Measurements from ENCODE around the gene FAM50A.
"Not testable (repeated sequence)": the region's sequence is repeated elsewhere in the genome, so short reads cannot be mapped to it uniquely, and the experiment has no call there.

Gene FAM50A

GRCh38 chrX:154485150-154486051, 41.5 kb downstream of the FAM50A start:
- DNase-seq (ENCODE audit: low read depth), result no peak

- peak; percentile 26 for DNase-seq (ENCODE audit: low read depth)
Measured at GRCh38 chrX:154486052-154486395, 42.1 kb downstream of the FAM50A start.

- peak; percentile 42 for DNase-seq (ENCODE audit: low read depth)
Measured at GRCh38 chrX:154486396-154487207, 42.7 kb downstream of the FAM50A start, which contains the start of gene UBL4A. TSS of gene UBL4A (minus strand) at chrX:154486615. CDS start at chrX:154486584, 31 bp downstream.

GRCh38 chrX:154487518-154488290, 43.8 kb downstream of the FAM50A start:
- DNase-seq (ENCODE audit: low read depth), result no peak

GRCh38 chrX:154488336-154489075, 44.6 kb downstream of the FAM50A start:
- no peak for DNase-seq (ENCODE audit: low read depth)

GRCh38 chrX:154489182-154489581, 45.2 kb downstream of the FAM50A start:
- DNase-seq (ENCODE audit: low read depth), result no peak

- no peak for DNase-seq (ENCODE audit: low read depth)
Measured at GRCh38 chrX:154490021-154490413, 46.1 kb downstream of the FAM50A start.

GRCh38 chrX:154490414-154491083, 46.6 kb downstream of the FAM50A start, which contains the start of gene SLC10A3:
TSS of gene SLC10A3 (minus strand) at chrX:154490629. CDS start at chrX:154488940, 1,689 bp downstream.
- peak; percentile 87 for DNase-seq (ENCODE audit: low read depth)

- DNase-seq (ENCODE audit: low read depth), result no peak
Measured at GRCh38 chrX:154494715-154495114, 50.8 kb downstream of the FAM50A start.

GRCh38 chrX:154495472-154495922, 51.6 kb downstream of the FAM50A start:
- no peak for DNase-seq (ENCODE audit: low read depth)

- DNase-seq (ENCODE audit: low read depth), result not testable (repeated sequence)
Measured at GRCh38 chrX:154496591-154497137, 52.7 kb downstream of the FAM50A start.

All from T-helper 22 cell (primary cell).